Tibial nerve (tissue), 3 donors: ENCODE measurements around the gene DCTPP1.

Source experiments
- POLR2A ChIP-seq, 2 donors: fragments of 450-650 bp; IDR thresholded peaks; one replicate each; pipeline ENCODE4 v1.6.1; 2017; ENCODE audit warnings: antibody characterized with exemption in 2 of 2, mild to moderate bottlenecking in 2 of 2, moderate library complexity in 2 of 2
- TF ChIP-seq, protein P1 (sequence below), 5 experiments: fragments of 200-600 bp in 3 of 5; fragments of 450-650 bp in 2 of 5; sonication (generic) in 3 of 5; IDR thresholded peaks; one replicate each; pipeline ENCODE4 v1.5.1; 2016 to 2019; ENCODE audit warnings: antibody characterized with exemption in 5 of 5, mild to moderate bottlenecking in 3 of 5, moderate library complexity in 2 of 5

DNA sequence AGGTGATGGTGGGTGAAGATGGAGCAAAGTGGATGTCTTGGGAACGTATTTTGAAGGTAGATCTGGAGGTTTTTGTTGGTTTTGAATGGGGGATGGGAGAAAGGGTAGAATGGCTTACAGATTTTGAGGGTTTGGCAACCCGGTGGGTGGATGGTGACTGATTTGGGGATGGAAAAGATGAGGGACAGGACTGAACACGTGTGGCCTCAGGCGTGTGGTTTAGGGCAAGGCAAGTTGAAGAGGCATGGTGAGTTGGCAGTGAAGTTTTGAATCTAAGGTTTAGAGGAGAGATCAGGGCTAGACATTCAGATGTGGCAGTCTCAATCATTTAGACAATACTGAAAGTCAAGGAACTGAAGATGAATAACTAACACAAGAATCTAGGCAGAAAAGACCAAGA lies 5.0 kb upstream of the DCTPP1 start:
- TF ChIP-seq POLR2A (IDR thresholded peaks at IDR 0.05): no peak
- TF ChIP-seq, protein P1, sequence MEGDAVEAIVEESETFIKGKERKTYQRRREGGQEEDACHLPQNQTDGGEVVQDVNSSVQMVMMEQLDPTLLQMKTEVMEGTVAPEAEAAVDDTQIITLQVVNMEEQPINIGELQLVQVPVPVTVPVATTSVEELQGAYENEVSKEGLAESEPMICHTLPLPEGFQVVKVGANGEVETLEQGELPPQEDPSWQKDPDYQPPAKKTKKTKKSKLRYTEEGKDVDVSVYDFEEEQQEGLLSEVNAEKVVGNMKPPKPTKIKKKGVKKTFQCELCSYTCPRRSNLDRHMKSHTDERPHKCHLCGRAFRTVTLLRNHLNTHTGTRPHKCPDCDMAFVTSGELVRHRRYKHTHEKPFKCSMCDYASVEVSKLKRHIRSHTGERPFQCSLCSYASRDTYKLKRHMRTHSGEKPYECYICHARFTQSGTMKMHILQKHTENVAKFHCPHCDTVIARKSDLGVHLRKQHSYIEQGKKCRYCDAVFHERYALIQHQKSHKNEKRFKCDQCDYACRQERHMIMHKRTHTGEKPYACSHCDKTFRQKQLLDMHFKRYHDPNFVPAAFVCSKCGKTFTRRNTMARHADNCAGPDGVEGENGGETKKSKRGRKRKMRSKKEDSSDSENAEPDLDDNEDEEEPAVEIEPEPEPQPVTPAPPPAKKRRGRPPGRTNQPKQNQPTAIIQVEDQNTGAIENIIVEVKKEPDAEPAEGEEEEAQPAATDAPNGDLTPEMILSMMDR (IDR thresholded peaks at IDR 0.05): no peak
